ENCODE results near the gene ATP6V1C2.
"Not testable (repeated sequence)": the region's sequence is repeated elsewhere in the genome, so short reads cannot be mapped to it uniquely, and the experiment has no call there.

The ATP6V1C2 gene

DNA sequence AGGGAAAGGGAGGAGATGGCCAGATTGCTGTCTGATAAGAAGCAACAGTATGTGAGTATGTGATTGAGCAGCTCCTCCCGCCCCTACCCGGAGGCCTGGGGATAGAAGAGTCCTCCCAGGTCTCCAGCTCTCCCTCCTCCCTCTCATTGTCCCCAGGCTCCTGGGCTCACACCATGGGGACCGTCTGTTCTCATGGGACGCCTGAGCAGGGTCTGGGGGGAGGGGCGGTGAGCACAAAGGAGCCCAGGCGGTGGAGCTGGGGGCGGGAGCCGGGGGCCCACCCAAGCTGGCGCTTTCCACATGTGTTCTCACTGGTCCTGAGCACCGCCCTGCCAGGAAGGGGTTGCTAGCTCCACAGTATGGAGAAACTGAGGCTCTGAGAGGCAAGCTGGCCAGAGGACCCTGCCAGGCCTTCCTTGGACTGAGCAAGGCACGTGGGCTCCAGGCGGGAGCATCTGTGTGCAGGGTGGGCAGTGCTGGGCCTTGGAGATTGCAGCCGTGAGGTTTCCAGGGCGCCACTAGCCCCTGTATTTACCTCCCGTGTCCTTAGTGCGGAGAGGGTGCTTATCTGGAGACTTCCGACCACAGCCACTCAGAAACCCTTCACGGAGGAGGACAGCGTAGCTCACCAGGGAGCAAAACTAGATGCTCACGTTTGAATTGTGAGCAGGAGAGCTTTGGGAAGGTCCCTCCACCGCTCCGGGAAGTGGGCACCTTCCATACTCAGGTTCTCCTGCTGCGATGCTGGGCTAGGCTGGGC, 53.8 kb downstream of the ATP6V1C2 start:
- Histone ChIP-seq H3K9ac (ENCODE audit: low read length in 5 of 5) (no peak overlapping the region), H3K27me3 (ENCODE audit: control insufficient read depth in 5 of 5, insufficient read depth in 4 of 5, low read length in 5 of 5) (peaks cover 0 to 3% (median 0%) of the 10 kb centered on the region in 5 donors), H3K27ac (ENCODE audit: low read depth, low read length) (no peak overlapping the region), H3K4me3 (ENCODE audit: low read depth in 1 of 5, low read length in 5 of 5) (no peak overlapping the region), H3K9me3 (ENCODE audit: control insufficient read depth in 5 of 5, low read length in 5 of 5) (no peaks in the 10 kb centered on the region), H3K4me1 (ENCODE audit: control insufficient read depth in 5 of 5, insufficient read depth in 5 of 5, low read length in 5 of 5) (peaks cover 0 to 2% (median 0%) of the 10 kb centered on the region in 5 donors), H3K36me3 (ENCODE audit: control insufficient read depth in 5 of 5, insufficient read depth in 5 of 5, low read length in 5 of 5) (peaks cover 0 to 32% (median 16%) of the 10 kb centered on the region in 5 donors)

DNA sequence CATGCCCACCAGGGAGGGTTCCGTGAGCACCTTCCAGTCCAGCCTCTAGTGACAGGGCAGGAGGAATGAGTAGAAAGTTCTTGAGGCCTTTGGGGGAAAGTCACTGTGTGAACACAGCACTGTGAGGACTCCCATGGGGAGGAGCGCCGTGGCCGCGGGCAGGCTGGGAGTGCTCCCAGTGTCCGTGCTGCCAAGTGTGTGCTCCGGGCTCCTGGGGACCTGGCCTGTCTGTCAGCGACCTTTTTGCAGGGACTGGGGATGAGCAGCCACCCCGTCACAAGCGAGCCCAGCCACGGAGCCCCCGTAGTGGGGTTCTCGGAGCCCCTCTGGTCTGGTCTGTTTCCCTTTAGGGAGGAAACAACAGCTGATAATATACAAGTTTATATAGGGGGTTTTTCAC, 54.4 kb downstream of the ATP6V1C2 start:
- Histone ChIP-seq H3K4me1 (ENCODE audit: control insufficient read depth in 5 of 5, insufficient read depth in 5 of 5, low read length in 5 of 5) (peaks cover 0 to 2% (median 0%) of the 10 kb centered on the region in 5 donors), H3K27me3 (ENCODE audit: control insufficient read depth in 5 of 5, insufficient read depth in 4 of 5, low read length in 5 of 5) (peaks cover 0 to 3% (median 0%) of the 10 kb centered on the region in 5 donors), H3K9me3 (ENCODE audit: control insufficient read depth in 5 of 5, low read length in 5 of 5) (no peaks in the 10 kb centered on the region), H3K36me3 (ENCODE audit: control insufficient read depth in 5 of 5, insufficient read depth in 5 of 5, low read length in 5 of 5) (peaks cover 0 to 39% (median 22%) of the 10 kb centered on the region in 5 donors), H3K9ac (ENCODE audit: low read length in 5 of 5) (no peak overlapping the region), H3K4me3 (ENCODE audit: low read depth in 1 of 5, low read length in 5 of 5) (no peak overlapping the region), H3K27ac (ENCODE audit: low read depth, low read length) (no peak overlapping the region)

DNA sequence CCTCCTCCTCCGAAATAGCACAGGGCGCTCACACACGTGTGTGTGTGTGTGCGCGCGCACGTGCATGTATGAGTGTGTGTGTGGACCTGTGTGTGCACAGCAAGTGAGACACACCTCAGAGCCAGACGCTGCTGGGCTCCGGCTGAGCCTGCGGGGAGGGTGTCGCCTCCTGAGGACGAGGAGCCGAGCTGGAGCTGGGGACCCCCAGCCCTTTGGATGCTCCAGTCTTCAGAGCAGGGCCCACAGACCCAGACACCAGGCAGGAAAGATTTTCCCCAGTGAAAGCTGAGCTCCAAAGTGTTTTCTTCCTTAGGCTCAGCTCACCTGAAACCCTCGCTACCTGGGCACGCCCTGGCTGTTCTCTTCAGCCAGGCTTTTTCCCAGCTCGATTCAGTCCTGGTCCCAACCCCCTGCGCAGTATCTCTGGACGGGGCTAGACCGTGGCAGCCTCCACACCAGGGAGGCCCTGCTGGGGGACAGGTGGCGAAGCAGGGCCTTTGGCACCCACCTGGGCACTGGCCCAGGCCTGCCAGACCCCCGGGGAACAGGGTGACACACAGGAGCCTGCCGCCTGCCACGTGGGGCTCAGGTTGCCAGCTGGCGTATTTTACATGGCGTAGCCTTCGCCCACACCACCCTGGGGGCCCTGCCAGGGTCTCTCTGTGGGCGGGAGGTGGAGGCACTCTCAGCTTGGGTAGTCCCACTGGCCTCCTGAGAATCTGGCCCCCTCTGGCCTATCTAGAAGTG, 55.0 kb downstream of the ATP6V1C2 start:
- Histone ChIP-seq H3K36me3 (ENCODE audit: control insufficient read depth in 5 of 5, insufficient read depth in 5 of 5, low read length in 5 of 5) (peaks cover 0 to 44% (median 26%) of the 10 kb centered on the region in 5 donors), H3K9ac (ENCODE audit: low read length in 5 of 5) (no peak overlapping the region), H3K27ac (ENCODE audit: low read depth, low read length) (no peak overlapping the region), H3K4me3 (ENCODE audit: low read depth in 1 of 5, low read length in 5 of 5) (no peak overlapping the region), H3K27me3 (ENCODE audit: control insufficient read depth in 5 of 5, insufficient read depth in 4 of 5, low read length in 5 of 5) (peaks cover 0 to 3% (median 0%) of the 10 kb centered on the region in 5 donors), H3K4me1 (ENCODE audit: control insufficient read depth in 5 of 5, insufficient read depth in 5 of 5, low read length in 5 of 5) (peaks cover 0 to 2% (median 0%) of the 10 kb centered on the region in 5 donors), H3K9me3 (ENCODE audit: control insufficient read depth in 5 of 5, low read length in 5 of 5) (no peaks in the 10 kb centered on the region)

DNA sequence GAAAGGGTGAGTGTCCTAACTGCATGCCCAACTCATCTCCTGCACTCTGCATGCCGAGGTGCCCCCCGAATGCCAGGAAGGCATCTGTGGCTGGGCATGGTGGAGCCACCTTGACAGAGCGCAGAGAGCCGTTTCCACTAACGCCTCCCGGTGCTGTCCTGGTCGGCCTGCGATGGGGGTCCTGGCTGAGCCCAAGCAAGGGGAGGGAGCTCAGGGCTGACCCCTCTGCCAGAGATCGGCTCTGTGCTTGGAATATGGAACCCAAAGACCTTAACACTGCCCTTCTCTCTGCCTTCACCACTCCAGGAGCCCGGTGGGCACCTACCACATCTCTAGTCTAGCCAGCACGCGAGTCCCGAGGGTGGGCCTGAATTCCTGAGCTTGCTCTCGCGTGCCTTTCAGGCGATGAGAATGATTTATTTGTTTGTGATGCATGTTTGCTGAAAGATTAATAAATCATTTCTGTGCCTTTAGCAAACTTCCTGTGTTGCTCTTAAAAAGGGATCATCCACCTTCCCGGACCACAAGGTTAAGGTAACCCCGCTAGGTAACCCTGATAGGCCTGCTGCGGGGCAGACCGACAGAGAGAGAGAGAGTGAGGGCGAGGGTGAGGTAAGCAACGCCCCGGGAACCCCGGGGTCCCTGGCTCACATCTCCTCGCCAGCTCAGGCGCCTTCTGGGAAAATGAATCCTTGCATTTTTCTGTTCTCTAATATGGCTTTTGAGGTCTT, 55.8 kb downstream of the ATP6V1C2 start:
- peaks cover 0 to 53% (median 34%) of the 10 kb centered on the region in 5 donors for H3K36me3 ChIP-seq (ENCODE audit: control insufficient read depth in 5 of 5, insufficient read depth in 5 of 5, low read length in 5 of 5)
- H3K27ac ChIP-seq (ENCODE audit: low read depth, low read length): no peak overlapping the region
- H3K27me3 ChIP-seq (ENCODE audit: control insufficient read depth in 5 of 5, insufficient read depth in 4 of 5, low read length in 5 of 5): no peaks in the 10 kb centered on the region
- no peak overlapping the region for H3K4me3 ChIP-seq (ENCODE audit: low read depth in 1 of 5, low read length in 5 of 5)
- no peaks in the 10 kb centered on the region for H3K9me3 ChIP-seq (ENCODE audit: control insufficient read depth in 5 of 5, low read length in 5 of 5)
- no peak overlapping the region for H3K9ac ChIP-seq (ENCODE audit: low read length in 5 of 5)
- peaks cover 0 to 2% (median 0%) of the 10 kb centered on the region in 5 donors for H3K4me1 ChIP-seq (ENCODE audit: control insufficient read depth in 5 of 5, insufficient read depth in 5 of 5, low read length in 5 of 5)

- H3K27me3 ChIP-seq (ENCODE audit: control insufficient read depth in 5 of 5, insufficient read depth in 4 of 5, low read length in 5 of 5): no peaks in the 10 kb centered on the region
- no peak overlapping the region for H3K4me3 ChIP-seq (ENCODE audit: low read depth in 1 of 5, low read length in 5 of 5)
- no peak overlapping the region for H3K27ac ChIP-seq (ENCODE audit: low read depth, low read length)
- no peak overlapping the region for H3K9ac ChIP-seq (ENCODE audit: low read length in 5 of 5)
- H3K36me3 ChIP-seq (ENCODE audit: control insufficient read depth in 5 of 5, insufficient read depth in 5 of 5, low read length in 5 of 5): peaks cover 2 to 60% (median 38%) of the 10 kb centered on the region in 5 donors
- H3K9me3 ChIP-seq (ENCODE audit: control insufficient read depth in 5 of 5, low read length in 5 of 5): no peaks in the 10 kb centered on the region
- H3K4me1 ChIP-seq (ENCODE audit: control insufficient read depth in 5 of 5, insufficient read depth in 5 of 5, low read length in 5 of 5): peaks cover 0 to 2% (median 0%) of the 10 kb centered on the region in 5 donors
Measured at GRCh38 chr2:10777842-10778723, 56.7 kb downstream of the ATP6V1C2 start.

GRCh38 chr2:10778724-10779115, 57.3 kb downstream of the ATP6V1C2 start:
- H3K4me3 ChIP-seq (ENCODE audit: low read depth in 1 of 5, low read length in 5 of 5): no peak overlapping the region
- H3K9me3 ChIP-seq (ENCODE audit: control insufficient read depth in 5 of 5, low read length in 5 of 5): no peaks in the 10 kb centered on the region
- H3K9ac ChIP-seq (ENCODE audit: low read length in 5 of 5): no peak overlapping the region
- peaks cover 7 to 67% (median 44%) of the 10 kb centered on the region in 5 donors for H3K36me3 ChIP-seq (ENCODE audit: control insufficient read depth in 5 of 5, insufficient read depth in 5 of 5, low read length in 5 of 5)
- H3K27me3 ChIP-seq (ENCODE audit: control insufficient read depth in 5 of 5, insufficient read depth in 4 of 5, low read length in 5 of 5): no peaks in the 10 kb centered on the region
- no peak overlapping the region for H3K27ac ChIP-seq (ENCODE audit: low read depth, low read length)
- H3K4me1 ChIP-seq (ENCODE audit: control insufficient read depth in 5 of 5, insufficient read depth in 5 of 5, low read length in 5 of 5): peaks cover 0 to 2% (median 0%) of the 10 kb centered on the region in 5 donors

- Histone ChIP-seq H3K27ac (ENCODE audit: low read depth, low read length) (no peak overlapping the region), H3K27me3 (ENCODE audit: control insufficient read depth in 5 of 5, insufficient read depth in 4 of 5, low read length in 5 of 5) (no peaks in the 10 kb centered on the region), H3K36me3 (ENCODE audit: control insufficient read depth in 5 of 5, insufficient read depth in 5 of 5, low read length in 5 of 5) (peaks cover 15 to 79% (median 56%) of the 10 kb centered on the region in 5 donors), H3K4me3 (ENCODE audit: low read depth in 1 of 5, low read length in 5 of 5) (no peak overlapping the region), H3K9ac (ENCODE audit: low read length in 5 of 5) (no peak overlapping the region), H3K9me3 (ENCODE audit: control insufficient read depth in 5 of 5, low read length in 5 of 5) (no peaks in the 10 kb centered on the region), H3K4me1 (ENCODE audit: control insufficient read depth in 5 of 5, insufficient read depth in 5 of 5, low read length in 5 of 5) (no peaks in the 10 kb centered on the region)
Measured at GRCh38 chr2:10779776-10780490, 58.5 kb downstream of the ATP6V1C2 start.

DNA sequence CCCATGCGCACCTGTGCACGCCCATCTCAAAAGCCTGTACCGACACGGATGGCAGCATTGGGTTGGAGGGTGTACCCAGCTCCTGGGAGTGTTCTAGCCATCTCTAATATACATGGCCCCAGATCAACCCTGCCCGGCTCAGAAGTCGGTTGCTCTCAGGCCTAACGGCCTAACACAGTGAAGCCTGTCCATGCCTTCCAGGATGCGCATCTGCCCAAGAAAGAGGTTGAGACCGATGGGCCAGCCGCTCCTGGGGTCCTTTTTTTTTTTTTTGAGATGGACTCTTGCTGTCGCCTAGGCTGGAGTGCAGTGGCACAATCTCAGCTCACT, 59.0 kb downstream of the ATP6V1C2 start:
- H3K4me1 ChIP-seq (ENCODE audit: control insufficient read depth in 5 of 5, insufficient read depth in 5 of 5, low read length in 5 of 5): no peaks in the 10 kb centered on the region
- peaks cover 16 to 84% (median 61%) of the 10 kb centered on the region in 5 donors for H3K36me3 ChIP-seq (ENCODE audit: control insufficient read depth in 5 of 5, insufficient read depth in 5 of 5, low read length in 5 of 5)
- no peak overlapping the region for H3K27ac ChIP-seq (ENCODE audit: low read depth, low read length)
- H3K4me3 ChIP-seq (ENCODE audit: low read depth in 1 of 5, low read length in 5 of 5): no peak overlapping the region
- no peak overlapping the region for H3K9ac ChIP-seq (ENCODE audit: low read length in 5 of 5)
- no peaks in the 10 kb centered on the region for H3K27me3 ChIP-seq (ENCODE audit: control insufficient read depth in 5 of 5, insufficient read depth in 4 of 5, low read length in 5 of 5)
- no peaks in the 10 kb centered on the region for H3K9me3 ChIP-seq (ENCODE audit: control insufficient read depth in 5 of 5, low read length in 5 of 5)

DNA sequence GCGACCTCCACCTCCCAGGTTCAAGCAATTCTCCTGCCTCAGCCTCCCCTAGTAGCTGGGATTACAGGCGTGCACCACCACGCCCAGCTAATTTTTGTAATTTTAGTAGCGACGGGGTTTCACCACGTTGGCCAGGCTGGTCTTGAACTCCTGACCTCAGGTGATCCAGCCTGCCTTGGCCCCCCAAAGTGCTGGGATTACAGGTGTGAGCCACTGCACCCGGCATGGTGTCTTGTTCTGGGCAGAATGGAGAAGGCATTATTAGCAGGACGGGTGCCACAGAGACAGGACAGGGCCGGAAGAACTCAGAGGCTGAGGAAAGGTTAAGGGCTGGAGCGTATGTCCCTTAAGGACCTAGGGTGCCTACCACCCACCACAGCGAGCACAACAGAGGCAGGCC, 59.4 kb downstream of the ATP6V1C2 start:
- H3K4me3 ChIP-seq (ENCODE audit: low read depth in 1 of 5, low read length in 5 of 5); H3K27me3 ChIP-seq (ENCODE audit: control insufficient read depth in 5 of 5, insufficient read depth in 4 of 5, low read length in 5 of 5); H3K9ac ChIP-seq (ENCODE audit: low read length in 5 of 5); H3K27ac ChIP-seq (ENCODE audit: low read depth, low read length); H3K4me1 ChIP-seq (ENCODE audit: control insufficient read depth in 5 of 5, insufficient read depth in 5 of 5, low read length in 5 of 5); H3K9me3 ChIP-seq (ENCODE audit: control insufficient read depth in 5 of 5, low read length in 5 of 5): not testable (repeated sequence)
- peaks cover 16 to 88% (median 65%) of the 10 kb centered on the region in 5 donors for H3K36me3 ChIP-seq (ENCODE audit: control insufficient read depth in 5 of 5, insufficient read depth in 5 of 5, low read length in 5 of 5)
